Kidney glomerular epithelial cell (primary cell): Measurements from ENCODE around the gene THUMPD3.

ENCODE experiments used
- DNase-seq: peaks from one replicate; lab custom pipeline; 2025; lab: John Stamatoyannopoulos, UW

THUMPD3 gene, protein sequence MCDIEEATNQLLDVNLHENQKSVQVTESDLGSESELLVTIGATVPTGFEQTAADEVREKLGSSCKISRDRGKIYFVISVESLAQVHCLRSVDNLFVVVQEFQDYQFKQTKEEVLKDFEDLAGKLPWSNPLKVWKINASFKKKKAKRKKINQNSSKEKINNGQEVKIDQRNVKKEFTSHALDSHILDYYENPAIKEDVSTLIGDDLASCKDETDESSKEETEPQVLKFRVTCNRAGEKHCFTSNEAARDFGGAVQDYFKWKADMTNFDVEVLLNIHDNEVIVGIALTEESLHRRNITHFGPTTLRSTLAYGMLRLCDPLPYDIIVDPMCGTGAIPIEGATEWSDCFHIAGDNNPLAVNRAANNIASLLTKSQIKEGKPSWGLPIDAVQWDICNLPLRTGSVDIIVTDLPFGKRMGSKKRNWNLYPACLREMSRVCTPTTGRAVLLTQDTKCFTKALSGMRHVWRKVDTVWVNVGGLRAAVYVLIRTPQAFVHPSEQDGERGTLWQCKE

DNA sequence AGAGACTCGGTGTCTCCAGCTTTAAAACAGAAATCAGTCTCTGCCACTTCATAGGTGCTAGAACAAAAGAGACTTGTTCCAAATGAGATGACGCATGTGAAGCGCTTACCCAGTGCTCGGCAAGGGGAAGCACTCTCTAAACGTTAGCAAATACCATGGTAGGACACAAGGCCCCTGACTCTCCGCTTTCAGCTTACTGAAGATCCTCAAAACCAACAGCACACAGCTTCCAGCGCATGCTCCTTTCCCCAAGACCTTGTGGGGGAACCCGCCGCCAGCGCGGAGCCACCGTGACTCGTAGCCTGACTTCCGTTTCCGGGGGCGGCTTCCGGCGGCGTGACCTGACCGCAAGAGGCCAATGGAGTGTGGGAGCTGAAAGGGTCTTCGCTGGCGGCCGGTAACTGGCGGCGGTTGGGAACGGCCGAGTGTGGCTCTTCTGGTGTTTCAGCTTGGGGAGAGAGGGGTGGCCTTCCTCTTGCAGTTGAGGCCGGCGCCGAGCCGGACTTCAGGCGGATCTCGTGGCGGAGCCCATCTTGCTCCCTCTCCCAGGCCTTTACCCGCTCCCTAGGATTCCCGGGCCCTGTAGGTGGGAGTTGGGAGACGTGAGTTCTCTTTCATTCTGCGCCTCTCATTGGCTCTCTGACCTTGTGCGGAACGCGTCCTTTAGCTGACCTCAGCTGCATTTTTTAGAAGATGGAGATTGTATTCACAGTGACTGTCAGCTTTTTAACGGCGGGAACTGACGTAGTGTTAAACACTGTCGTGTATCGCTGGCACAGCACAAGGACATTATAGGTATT is at the start of gene THUMPD3:
Gene THUMPD3 (plus strand): TSS at position 324 of the 800 bp plus-strand sequence. CDS start 2,015 bp downstream, outside the sequence.
- DNase-seq: peak; percentile 91

DNA sequence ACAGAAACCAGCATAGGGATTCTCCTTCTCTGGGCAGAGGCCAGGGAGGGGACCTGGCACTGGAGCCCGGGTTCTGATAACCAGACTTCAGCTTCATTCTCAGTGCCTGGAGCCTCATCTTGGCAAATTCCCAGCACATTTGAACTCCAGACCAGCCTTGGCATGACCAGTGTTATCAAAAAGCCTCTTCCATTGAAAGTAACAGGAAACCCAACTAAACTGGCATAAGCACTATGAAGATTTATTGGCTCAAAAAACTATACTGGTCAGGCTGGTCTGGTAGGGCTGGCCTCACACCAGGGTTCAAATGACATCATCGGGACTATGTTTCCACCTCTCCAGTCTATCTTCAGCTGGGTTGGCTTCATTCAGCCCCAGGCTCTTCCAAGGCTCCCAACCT is 48.1 kb upstream of the THUMPD3 start:
- DNase-seq: no peak

DNA sequence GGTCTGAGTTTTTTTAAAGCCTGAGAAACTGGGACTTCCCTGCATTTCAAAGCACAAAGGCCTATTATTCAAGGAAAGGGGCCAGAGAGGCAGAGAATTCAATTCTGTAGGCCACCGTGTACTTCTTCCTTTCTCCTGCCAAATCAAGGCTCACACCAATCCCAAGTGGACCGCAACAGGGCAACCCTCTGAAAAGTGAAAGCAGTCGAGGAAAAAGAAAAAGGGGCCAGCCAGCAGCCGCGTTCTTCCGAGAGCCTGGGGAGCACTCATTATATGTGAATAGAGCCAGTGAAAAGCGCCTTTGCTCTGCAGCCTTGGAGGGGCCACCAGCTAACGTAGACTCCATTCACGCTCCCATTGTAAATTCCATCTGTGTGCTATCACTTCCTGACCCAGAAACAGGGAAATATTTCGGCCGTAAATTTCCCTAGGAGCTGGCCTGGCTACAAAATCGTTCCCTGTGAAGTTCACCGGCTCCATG is 45.9 kb upstream of the THUMPD3 start:
- peak; percentile 37 for DNase-seq

DNA sequence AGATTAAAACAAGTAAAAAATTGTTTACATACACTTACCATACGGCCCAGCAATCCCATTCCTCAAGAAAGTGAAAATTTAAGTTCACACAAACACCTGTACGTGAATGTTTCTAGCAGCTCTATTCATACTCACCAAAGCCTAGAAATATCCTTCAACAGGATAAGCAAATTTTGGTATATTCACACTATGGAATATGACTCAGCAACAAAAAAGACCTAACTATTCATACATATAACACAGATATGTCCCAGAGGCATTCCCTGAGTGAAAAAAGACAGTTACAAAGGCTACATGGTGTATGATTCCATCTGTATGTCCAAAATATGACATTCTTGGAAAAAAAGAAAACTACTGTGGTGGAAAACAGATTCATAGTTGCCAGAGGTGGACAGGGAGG is 40.1 kb upstream of the THUMPD3 start:
- no peak for DNase-seq

DNA sequence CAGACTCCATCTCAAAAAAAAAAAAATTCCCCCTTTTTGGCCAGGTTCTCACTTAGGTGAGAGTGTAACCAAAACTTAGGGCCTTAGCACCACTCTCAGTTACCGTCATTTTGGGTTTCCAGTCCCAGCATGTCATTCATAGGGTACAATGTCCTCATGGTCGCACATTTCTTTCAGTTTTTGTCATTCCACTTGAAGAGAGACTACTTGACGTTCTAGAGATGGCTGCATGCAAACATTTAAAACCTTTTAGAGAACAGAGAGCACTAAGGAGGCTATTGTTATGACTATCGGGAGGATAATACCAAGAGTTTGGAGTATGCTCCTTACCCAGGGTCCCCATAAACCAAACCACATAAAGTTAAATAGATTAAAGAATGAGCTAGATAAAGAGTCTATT is 37.9 kb upstream of the THUMPD3 start:
- no peak for DNase-seq

DNA sequence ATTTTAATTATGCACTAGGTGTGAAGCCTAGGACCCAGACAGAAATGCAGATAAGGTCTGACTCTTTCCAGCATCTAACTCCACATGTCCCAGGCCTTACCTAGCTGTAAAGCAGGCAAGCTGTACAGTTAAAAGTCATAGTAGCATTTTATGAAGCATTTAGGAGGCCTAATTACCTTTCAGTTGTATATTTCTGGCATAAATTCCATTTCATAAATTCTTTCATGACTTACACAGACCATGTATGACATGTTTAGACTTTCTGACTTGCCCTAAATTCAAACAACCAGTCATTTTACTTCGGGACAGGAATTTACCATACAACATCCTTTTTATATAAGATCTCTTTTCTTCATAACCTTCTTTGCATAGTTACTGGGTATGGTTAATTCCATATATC is 35.3 kb upstream of the THUMPD3 start:
- no peak for DNase-seq

DNA sequence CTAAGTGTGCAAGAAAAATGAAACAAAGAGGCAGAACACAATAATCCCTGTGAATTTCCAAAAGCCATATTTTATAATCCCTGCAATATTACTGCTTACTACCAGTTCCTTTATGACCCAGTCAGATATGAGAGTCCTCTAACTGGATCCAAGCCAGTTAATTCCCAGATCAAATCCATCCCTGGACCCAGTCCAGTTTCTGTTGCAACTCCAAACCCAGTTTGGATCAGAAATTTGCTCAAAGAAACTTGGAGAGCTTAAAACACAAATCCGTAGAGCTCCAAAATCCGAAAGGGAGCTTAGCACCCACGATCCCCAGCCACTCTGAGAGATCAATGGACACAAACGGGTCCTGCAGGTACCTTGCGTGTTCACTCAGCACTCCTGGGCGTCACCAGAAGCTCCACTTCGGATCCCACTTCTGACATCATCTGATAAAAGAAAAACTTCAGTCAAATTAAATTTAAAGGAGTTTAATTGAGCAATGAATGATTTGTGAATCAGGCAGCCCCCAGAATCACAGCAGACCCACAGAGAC is 32.6 kb upstream of the THUMPD3 start:
- DNase-seq: no peak

DNA sequence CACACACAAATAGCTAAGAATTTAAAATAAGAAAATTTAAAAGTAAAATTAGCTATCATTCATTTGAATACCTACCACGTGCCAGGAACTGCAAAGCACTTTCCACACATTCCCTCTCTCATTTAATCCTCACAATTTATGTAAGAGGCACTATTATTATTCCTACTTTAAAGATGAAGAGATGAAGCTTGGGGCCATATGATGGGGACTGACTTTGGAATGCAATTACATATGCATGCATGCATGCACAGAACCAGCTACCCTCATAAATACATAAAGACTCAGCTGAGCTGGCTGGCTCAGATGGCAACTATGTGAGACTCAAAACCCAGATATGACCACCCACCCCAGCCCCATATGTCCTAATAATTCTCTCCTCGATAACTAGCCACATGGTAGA is 31.7 kb upstream of the THUMPD3 start:
- DNase-seq: no peak

DNA sequence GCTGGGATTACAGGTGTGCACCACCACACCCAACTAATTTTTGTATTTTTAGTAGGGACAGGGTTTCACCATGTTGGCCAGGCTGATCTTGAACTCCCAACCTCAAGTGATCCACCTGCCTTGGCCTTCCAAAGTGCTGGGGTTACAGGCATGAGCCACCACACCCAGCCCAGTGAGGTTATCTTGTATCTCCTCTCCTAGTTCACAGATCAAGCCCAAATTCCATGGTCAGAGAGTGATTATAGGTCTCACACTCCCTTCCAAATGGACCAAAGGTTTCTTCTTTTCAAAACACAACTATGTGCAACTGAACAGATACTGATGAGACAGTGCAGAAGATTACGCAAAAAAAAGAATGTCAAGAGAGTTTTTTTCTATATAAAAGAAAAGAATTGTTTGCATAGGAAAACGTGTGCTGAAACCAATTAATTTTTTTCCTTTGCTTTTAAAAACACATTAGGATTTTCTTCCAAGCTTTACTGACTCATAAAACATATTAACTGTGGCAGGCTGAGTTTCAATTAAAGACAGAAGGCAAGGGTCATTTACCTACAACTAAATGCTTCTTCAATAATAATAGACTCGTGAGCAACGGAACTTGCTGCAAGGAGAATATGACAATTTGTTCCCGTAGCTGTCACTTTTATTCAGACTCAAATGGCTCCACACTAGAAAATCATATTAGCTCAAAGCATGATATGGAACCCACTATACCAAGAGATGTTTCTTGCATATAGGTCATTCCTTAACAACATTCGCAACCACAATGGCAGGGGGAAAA is 30.4 kb upstream of the THUMPD3 start:
- DNase-seq: no peak

DNA sequence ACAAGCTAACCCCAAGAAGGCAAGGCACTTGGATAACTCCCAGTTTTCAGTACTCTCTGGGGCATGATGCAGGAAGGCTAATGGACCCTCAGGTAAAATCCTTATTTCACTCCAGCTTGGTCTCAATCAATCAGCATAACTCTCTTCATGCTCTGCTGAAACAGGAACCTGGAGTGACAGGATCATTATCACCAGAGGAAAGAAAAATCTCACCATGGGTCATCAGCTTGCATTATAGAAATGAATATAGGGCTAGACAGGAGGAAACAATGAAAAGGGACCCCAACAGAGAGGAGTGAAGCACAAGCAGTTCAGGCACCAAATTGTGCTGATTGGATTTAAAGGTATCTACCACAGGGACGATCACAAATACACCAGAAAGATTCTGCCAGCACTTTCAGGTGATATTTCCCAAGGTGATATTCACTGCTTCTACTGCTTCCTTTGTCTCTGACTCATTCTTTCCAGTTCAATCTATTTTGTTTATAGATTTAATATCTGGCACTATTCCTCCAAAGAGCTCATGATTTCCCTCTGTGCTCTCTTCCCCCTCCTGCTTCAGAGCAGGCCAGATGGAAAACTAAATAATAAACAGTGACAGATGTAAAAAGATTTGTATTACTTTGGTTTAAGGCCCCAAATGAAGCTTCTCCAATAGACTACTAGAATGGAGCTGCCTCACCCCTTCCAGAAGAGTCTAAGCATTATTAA is 22.9 kb upstream of the THUMPD3 start:
- no peak for DNase-seq

DNA sequence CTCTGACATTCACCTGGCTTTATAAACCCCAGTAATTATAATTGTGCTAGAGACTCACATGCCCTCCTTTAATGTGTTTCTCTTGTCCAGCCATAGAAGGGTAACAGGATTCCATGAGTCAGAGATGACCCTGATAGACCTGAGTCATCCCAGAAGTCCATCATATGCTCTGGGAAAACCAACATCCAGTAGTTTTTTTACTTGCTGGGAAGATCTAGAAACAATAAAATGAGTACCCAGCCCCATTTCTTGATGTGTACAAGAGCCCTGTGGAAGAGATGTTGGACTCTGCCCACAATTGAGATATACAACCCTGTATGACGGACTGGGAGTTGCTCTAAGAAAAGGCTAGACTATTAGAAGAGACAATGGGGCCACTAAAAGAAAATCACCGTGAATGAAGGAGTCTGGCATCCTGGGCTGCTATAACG is 22.4 kb upstream of the THUMPD3 start:
- DNase-seq: peak; percentile 61

DNA sequence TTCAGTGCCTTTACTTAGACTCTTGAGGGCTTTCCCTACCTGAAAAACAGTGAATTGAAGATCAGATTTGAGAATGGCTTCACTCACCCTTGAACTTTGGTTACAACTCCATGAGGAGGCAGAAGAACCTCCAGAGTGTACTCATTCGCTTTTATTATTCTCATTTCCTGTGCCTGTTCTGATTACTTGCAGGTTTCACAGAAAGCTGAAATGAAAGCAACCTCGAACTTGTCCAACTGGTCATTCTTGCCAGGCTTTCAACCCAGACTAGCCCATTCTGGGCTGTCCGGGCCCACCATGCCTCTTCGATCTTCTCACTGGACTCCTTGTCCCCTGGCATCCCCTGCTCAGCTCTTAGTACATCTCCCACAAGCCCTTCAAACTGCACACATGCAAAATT is 20.2 kb upstream of the THUMPD3 start:
- DNase-seq: no peak

DNA sequence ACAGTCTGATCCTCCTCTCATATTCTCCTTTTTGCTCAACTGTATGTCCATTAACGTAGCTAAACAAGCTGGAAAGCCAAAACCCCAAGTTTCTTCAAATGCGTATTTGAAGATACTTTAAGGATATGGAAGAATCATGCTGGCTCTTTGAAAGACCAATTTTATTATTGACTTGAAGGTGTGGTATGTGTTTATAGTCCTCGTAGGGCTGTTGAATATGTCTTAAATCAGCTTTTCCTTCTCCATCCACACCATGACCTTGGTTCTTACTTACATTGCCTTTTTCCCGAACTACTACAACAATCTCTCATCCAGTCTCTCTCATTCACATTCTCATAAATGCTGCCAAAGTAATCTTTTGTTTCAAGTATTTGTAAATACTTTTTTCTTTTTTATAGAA is 19.7 kb upstream of the THUMPD3 start:
- no peak for DNase-seq

DNA sequence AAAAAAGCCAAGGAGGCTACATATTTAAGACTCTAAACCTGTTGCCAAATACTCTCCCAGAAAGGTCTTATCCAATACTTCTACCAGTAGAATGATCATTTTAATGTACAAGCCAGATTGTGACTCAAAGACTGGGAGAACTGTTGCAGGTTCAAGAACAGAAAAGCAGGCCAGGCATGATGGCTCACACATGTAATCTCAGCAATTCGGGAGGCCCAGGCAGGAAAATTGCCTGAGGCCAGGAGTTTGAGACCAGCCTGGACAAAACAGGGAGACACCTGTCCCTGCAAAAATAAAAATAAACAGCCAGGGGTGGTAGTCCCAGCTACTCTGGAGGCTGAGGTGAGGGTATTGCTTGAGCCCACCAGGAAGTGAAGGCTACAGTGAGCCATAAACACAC is 17.8 kb upstream of the THUMPD3 start:
- DNase-seq: no peak

DNA sequence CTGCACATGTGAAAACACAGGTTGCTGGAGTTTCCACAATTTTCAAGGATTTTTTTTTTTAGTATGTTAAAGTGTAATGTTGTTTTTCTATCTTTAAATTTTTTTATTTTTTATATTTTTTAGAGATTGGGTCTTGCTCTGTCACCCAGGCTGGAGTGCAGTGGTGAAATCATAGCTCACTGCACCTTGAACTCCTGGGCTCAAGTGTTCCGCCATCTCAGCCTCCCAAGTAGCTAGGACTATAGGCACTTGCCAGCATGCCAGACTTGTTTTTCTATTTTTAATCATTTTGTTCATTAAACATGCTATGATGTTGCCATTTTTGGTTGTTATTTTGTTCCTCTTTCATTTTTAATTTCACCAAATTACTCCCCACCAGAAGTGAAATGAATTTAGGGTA is 16.7 kb upstream of the THUMPD3 start:
- no peak for DNase-seq

DNA sequence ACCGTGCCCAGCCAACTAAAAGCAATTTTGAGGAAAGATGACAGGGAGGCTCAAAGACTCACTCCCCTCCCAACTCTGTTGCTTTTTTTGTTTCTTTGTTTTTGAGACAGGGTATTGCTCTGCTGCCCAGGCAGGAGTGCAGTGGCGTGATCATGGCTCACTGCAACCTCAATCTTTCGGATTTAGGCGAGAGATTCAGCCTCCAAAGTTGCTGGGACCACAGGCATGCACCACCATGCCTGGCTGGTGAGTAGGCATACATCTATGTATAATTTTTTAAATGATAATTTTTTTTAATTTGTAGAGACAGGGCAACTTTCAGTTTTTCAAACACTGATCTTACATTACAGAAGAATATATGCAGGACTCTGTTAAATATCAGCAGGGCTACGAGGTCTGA is 15.8 kb upstream of the THUMPD3 start:
- no peak for DNase-seq

DNA sequence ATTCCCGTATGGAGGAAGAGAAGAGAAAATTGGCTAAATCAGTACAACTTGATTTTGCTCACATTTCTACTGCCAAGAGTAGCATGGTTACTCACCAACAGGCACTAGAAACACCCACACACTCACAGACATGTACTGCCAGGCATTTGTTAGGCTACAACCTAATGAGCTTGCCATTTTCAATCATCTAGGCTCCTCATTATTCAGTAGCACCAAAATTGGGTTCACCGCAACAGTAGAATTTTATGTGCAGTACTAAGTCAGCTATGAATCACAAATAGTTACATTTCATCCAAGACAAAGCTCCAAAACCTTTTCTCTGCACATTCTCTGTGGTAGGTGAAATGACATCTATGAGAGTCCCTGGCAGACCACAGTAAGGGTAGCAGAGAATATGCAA is 15.0 kb upstream of the THUMPD3 start:
- no peak for DNase-seq

DNA sequence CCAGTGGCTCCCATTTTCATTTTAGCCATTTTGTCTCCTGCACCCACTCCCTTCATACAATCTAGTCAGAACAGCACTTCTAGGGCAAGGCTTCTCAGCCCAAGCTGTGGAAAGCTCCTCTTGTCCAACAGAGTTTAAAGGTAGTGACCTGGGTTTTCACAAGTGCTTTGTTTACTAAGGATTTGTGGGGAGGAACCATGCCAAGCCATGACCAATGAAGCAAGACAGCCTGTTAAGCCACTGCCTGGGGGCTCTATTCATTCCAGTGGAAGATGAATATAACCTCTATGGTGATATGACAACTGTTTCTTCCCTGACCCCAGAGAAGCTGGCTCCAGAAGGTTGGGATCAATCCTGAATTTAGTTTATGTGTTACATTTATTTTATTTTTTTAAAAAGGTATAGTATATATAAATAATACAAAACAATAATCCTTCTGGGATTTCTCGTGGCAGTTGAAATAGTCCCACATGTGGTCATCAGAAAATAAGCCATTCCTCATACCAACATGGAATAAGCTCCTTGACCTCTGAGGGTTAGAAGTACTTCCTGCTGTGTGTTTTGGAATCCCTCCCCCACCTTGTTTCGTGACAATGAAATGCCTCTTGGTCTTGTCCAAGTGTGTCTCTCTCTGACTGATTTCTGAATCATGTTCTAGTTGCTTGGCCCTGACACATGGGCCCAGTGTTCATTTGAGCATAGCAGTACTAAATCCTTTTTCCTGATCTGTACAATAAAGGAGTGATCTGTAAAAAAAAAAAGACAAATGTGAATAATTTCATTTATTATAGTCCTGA is 13.3 kb upstream of the THUMPD3 start:
- peak; percentile 85 for DNase-seq

DNA sequence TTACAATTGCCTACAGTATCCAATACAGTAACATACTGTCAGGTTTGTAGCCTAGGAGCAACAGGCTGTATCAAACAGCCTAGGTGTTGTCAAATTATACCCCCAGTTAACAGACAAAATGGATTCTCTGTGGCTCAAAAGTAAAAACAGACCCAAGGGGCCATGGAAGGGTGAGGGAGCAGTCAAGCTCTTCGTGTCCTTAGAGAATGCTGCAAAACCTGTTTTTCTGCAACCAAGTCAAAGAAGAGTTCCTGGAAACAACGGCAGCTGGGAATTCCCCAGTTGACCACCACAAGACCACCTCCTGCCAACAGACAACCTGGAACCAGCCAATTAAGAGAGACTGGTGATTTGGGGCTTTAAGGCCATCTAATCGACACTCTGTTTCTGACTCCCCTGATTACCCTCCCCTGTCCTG is 11.1 kb upstream of the THUMPD3 start:
- no peak for DNase-seq
